ENCODE results near the gene TOX2.

GRCh38 chr20:44056010-44056698 is 141.5 kb downstream of the TOX2 start:
- TF ChIP-seq POLR2A (IDR thresholded peaks at IDR 0.05; ENCODE audit: low read depth, low read length) (no peak), POLR2AphosphoS5 (IDR thresholded peaks at IDR 0.05; ENCODE audit: low read depth, low read length) (no peak)

Data from GM12892 (cell line).